ENCODE results near the gene CDIPT. TPM values are rescaled to one million over a fixed set of nuclear protein-coding genes. Genes with fewer than 3 reads are reported as not detected.

CDIPT gene
- total RNA-seq, 1 donor from 2014 or later = 21.0 TPM

DNA sequence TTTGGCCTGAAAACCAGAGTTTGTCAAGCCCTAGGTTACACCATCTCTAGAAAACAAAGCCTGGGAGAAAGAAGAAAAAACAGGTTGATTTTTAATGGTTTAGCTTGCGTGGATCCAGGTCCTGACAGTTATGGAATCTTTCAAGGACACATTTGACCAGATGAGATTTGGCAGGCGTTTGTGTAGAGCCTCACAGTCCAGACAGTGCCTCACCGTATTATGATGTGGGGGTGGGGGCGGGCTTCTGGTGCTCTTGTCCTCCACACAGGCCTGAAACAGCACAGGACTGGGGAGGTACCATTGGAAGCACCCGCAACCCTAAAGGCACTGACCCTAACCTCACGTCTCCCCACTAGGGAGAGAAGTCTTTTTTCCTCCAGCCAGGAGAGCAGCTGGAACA lies 23.2 kb downstream of the CDIPT start:
- Mint-ChIP-seq H3K27ac (no peak overlapping the region), H3K4me1 (peaks cover 4% of the 10 kb centered on the region), H3K4me3 (no peak overlapping the region), H3K27me3 (ENCODE audit: insufficient read depth, low read depth) (peaks cover 4% of the 10 kb centered on the region), H3K9me3 (no peaks in the 10 kb centered on the region), H3K36me3 (no peaks in the 10 kb centered on the region)
- DNase-seq (ENCODE audit: low spot score) = no peak
- Histone ChIP-seq H3K4me1 (no peaks in the 10 kb centered on the region), H3K9ac (no peak overlapping the region), H4K20me1 (ENCODE audit: low read depth) (no peaks in the 10 kb centered on the region), H3K4me3 (no peak overlapping the region), H3K27me3 (no peaks in the 10 kb centered on the region), H3K36me3 (no peaks in the 10 kb centered on the region), H3K9me3 (ENCODE audit: low read depth) (no peaks in the 10 kb centered on the region), H2AFZ (replicated peaks) (no peak overlapping the region), H3F3A (ENCODE audit: low read depth) (no peaks in the 10 kb centered on the region), H3K4me2 (no peak overlapping the region), H3K27ac (no peak overlapping the region), H3K79me2 (ENCODE audit: low read depth) (no peaks in the 10 kb centered on the region)
- no peak for TF ChIP-seq EZH2phosphoT487 (IDR thresholded peaks at IDR 0.05)
- TF ChIP-seq, protein P1, sequence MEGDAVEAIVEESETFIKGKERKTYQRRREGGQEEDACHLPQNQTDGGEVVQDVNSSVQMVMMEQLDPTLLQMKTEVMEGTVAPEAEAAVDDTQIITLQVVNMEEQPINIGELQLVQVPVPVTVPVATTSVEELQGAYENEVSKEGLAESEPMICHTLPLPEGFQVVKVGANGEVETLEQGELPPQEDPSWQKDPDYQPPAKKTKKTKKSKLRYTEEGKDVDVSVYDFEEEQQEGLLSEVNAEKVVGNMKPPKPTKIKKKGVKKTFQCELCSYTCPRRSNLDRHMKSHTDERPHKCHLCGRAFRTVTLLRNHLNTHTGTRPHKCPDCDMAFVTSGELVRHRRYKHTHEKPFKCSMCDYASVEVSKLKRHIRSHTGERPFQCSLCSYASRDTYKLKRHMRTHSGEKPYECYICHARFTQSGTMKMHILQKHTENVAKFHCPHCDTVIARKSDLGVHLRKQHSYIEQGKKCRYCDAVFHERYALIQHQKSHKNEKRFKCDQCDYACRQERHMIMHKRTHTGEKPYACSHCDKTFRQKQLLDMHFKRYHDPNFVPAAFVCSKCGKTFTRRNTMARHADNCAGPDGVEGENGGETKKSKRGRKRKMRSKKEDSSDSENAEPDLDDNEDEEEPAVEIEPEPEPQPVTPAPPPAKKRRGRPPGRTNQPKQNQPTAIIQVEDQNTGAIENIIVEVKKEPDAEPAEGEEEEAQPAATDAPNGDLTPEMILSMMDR (IDR thresholded peaks at IDR 0.05) = no peak
- no peak for TF ChIP-seq EZH2 (IDR thresholded peaks at IDR 0.05)

DNA sequence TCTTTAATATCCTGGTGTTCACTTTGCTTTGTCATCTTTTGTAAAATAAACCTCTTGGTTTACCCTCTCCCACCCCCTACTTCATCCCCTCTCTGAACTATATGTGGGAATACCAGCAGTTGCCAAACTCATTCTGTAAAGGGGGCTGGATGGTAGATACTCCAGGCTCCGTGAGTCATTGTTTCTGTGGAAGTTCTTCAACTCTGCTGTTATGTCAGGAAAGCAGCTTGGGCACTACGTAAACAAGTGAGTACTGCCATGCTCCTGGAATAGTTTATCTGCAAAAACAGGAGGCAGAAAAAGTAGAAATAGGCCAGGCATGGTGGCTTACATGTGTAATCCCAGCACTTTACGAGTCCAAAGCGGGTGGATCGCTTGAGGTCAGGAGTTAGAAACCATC lies 25.2 kb downstream of the CDIPT start:
- Histone ChIP-seq H3K9me3 (ENCODE audit: low read depth) (no peaks in the 10 kb centered on the region), H3K4me1 (no peaks in the 10 kb centered on the region), H3K27me3 (no peaks in the 10 kb centered on the region), H2AFZ (replicated peaks) (no peak overlapping the region), H3K4me3 (no peak overlapping the region), H4K20me1 (ENCODE audit: low read depth) (no peaks in the 10 kb centered on the region), H3K27ac (no peak overlapping the region), H3K36me3 (no peaks in the 10 kb centered on the region), H3K4me2 (no peak overlapping the region), H3F3A (ENCODE audit: low read depth) (no peaks in the 10 kb centered on the region), H3K79me2 (ENCODE audit: low read depth) (no peaks in the 10 kb centered on the region), H3K9ac (no peak overlapping the region)
- no peak for DNase-seq (ENCODE audit: low spot score)
- Mint-ChIP-seq H3K4me3 (no peak overlapping the region), H3K27me3 (ENCODE audit: insufficient read depth, low read depth) (peaks cover 4% of the 10 kb centered on the region), H3K9me3 (no peaks in the 10 kb centered on the region), H3K4me1 (peaks cover 4% of the 10 kb centered on the region), H3K36me3 (no peaks in the 10 kb centered on the region), H3K27ac (no peak overlapping the region)
- TF ChIP-seq EZH2 (IDR thresholded peaks at IDR 0.05) (no peak), EZH2phosphoT487 (IDR thresholded peaks at IDR 0.05) (no peak)
- TF ChIP-seq, protein P1 (IDR thresholded peaks at IDR 0.05) = no peak

DNA sequence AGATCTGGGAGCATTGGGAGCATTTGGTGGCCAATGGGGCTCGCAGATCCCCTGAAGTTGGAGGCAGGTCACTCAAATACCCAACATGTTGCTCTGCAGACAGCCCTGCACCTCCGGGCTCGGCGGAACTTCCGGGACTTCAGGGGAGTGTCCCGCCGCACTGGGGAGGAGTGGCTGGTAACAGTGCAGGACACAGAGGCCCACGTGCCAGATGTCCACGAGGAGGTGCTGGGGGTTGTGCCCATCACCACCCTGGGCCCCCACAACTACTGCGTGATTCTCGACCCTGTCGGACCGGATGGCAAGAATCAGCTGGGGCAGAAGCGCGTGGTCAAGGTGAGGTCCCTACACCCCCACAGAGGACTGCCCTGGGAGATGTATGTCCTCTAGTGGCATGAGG lies 26.4 kb downstream of the CDIPT start:
- Histone ChIP-seq H4K20me1 (ENCODE audit: low read depth) (no peaks in the 10 kb centered on the region), H3K4me3 (no peak overlapping the region), H3K4me1 (no peaks in the 10 kb centered on the region), H3K36me3 (no peaks in the 10 kb centered on the region), H3K79me2 (ENCODE audit: low read depth) (no peaks in the 10 kb centered on the region), H3K9ac (no peak overlapping the region), H3F3A (ENCODE audit: low read depth) (no peaks in the 10 kb centered on the region), H3K27me3 (no peaks in the 10 kb centered on the region), H3K9me3 (ENCODE audit: low read depth) (no peaks in the 10 kb centered on the region), H3K4me2 (no peak overlapping the region), H3K27ac (no peak overlapping the region), H2AFZ (replicated peaks) (no peak overlapping the region)
- DNase-seq (ENCODE audit: low spot score) = no peak
- H3K4me3 Mint-ChIP-seq = no peak overlapping the region
- peaks cover 4% of the 10 kb centered on the region for H3K27me3 Mint-ChIP-seq (ENCODE audit: insufficient read depth, low read depth)
- TF ChIP-seq, protein P1 (IDR thresholded peaks at IDR 0.05) = no peak
- TF ChIP-seq EZH2 (IDR thresholded peaks at IDR 0.05) (no peak), EZH2phosphoT487 (IDR thresholded peaks at IDR 0.05) (no peak)
- peaks cover 4% of the 10 kb centered on the region for H3K4me1 Mint-ChIP-seq
- H3K36me3 Mint-ChIP-seq = no peaks in the 10 kb centered on the region
- no peak overlapping the region for H3K27ac Mint-ChIP-seq
- H3K9me3 Mint-ChIP-seq = no peaks in the 10 kb centered on the region
